ENCODE measurements around the gene GMPPB.

The GMPPB gene

DNA sequence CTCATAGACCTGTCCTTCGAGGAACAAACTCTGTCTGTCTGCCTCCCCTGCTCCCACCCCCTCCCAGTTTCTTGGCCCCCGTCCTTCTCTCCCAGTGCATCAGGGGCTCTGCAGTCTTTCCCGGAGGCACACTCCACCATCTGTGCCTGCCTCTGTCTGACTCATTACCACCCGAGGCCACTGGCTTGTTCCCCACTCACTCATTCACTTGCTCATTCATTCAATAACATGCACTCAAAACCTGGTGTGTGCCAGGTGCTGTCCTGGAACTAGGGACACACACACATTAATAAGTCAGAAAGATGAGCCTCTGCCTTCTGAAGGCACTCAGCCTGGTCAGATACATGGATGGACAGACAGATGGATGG is 16.7 kb downstream of the GMPPB start:
- no peak for DNase-seq (ENCODE audit: low read depth in 1 of 2, low spot score in 1 of 2)
- no peaks in the 10 kb centered on the region for H3K27me3 ChIP-seq (ENCODE audit: insufficient read depth, poor library complexity, severe bottlenecking)
- H3K4me3 ChIP-seq (replicated peaks; ENCODE audit: insufficient read depth, low read length) = no peak overlapping the region
- no peak for TF ChIP-seq GABPA (IDR thresholded peaks at IDR 0.05; ENCODE audit: low read depth)
- no peak for TF ChIP-seq SPI1 (IDR thresholded peaks at IDR 0.05; ENCODE audit: borderline replicate concordance, low read depth)
- TF ChIP-seq, protein P1, sequence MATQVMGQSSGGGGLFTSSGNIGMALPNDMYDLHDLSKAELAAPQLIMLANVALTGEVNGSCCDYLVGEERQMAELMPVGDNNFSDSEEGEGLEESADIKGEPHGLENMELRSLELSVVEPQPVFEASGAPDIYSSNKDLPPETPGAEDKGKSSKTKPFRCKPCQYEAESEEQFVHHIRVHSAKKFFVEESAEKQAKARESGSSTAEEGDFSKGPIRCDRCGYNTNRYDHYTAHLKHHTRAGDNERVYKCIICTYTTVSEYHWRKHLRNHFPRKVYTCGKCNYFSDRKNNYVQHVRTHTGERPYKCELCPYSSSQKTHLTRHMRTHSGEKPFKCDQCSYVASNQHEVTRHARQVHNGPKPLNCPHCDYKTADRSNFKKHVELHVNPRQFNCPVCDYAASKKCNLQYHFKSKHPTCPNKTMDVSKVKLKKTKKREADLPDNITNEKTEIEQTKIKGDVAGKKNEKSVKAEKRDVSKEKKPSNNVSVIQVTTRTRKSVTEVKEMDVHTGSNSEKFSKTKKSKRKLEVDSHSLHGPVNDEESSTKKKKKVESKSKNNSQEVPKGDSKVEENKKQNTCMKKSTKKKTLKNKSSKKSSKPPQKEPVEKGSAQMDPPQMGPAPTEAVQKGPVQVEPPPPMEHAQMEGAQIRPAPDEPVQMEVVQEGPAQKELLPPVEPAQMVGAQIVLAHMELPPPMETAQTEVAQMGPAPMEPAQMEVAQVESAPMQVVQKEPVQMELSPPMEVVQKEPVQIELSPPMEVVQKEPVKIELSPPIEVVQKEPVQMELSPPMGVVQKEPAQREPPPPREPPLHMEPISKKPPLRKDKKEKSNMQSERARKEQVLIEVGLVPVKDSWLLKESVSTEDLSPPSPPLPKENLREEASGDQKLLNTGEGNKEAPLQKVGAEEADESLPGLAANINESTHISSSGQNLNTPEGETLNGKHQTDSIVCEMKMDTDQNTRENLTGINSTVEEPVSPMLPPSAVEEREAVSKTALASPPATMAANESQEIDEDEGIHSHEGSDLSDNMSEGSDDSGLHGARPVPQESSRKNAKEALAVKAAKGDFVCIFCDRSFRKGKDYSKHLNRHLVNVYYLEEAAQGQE (IDR thresholded peaks at IDR 0.05; ENCODE audit: insufficient replicate concordance, low read depth) = no peak
- TF ChIP-seq CTCF (IDR thresholded peaks at IDR 0.05; ENCODE audit: insufficient read depth, low read length) = no peak
- no peak for TF ChIP-seq POLR2AphosphoS5 (IDR thresholded peaks at IDR 0.05; ENCODE audit: low read depth)
- no peak overlapping the region for H3K27ac ChIP-seq (replicated peaks)

DNA sequence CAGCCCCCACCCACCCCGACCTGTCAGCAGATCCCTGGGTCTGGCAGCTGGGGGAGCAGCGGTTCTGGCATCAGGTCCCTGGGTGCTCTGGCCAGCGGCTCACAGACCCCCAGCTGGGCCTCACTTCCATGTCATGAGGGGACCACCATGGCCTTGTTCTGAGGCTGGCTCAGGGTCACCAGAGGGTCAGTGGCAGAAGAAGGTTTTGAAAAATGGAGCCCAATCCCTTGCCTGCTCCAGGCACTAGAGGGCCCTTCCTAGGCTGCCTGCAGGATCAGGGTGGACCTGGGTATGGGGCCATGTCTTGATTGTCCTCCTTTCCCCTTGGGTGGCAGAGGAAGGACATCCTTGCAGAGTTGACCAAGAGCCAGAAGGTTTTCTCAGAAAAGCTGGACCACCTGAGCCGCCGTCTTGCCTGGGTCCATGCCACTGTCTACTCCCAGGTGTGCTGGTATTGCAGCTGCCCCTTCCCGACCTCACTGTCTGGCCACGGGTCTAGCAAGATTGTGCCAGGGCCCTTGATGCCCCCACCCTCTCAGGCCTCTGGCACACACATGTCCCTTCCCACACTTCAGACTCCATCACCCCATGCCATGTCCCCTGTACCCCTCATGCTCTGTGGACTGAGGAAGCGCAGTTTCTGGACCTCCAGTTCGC is 17.2 kb downstream of the GMPPB start:
- Histone ChIP-seq H3K4me3 (replicated peaks; ENCODE audit: insufficient read depth, low read length) (no peak overlapping the region), H3K27me3 (ENCODE audit: insufficient read depth, poor library complexity, severe bottlenecking) (no peaks in the 10 kb centered on the region), H3K27ac (replicated peaks) (no peak overlapping the region)
- TF ChIP-seq GABPA (IDR thresholded peaks at IDR 0.05; ENCODE audit: low read depth) = no peak
- TF ChIP-seq CTCF (IDR thresholded peaks at IDR 0.05; ENCODE audit: insufficient read depth, low read length) = no peak
- no peak for TF ChIP-seq SPI1 (IDR thresholded peaks at IDR 0.05; ENCODE audit: borderline replicate concordance, low read depth)
- no peak for TF ChIP-seq POLR2AphosphoS5 (IDR thresholded peaks at IDR 0.05; ENCODE audit: low read depth)
- TF ChIP-seq, protein P1 (IDR thresholded peaks at IDR 0.05; ENCODE audit: insufficient replicate concordance, low read depth) = no peak
- no peak for DNase-seq (ENCODE audit: low read depth in 1 of 2, low spot score in 1 of 2)

DNA sequence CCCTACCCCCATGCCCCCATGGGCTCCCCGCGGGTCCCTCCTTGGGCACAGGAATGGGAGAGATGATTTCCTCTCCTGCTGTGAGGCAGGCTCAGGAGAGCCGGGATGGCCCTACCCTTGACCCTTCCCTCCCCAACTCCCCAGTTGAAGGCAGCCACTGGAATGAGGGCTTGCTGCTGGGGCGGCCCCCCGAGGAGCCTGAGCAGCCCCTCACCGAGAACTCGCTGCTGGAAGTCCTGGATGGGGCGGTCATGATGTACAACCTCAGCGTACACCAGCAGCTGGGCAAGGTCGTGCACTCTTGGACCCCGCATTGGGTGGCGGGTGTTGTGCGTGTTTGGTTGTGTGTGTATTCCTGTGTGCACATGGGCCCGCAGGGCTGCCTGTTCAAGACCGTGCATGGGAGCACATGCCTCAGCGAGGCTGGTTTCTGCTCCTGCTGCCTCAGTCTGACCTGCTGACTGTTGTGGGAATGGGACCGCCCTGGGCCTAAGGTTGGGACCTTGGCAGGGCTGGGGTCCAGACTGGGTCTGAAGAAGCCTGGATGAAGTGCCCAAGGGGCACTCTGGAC is 18.3 kb downstream of the GMPPB start:
- no peak overlapping the region for H3K27ac ChIP-seq (replicated peaks)
- TF ChIP-seq CTCF (IDR thresholded peaks at IDR 0.05; ENCODE audit: insufficient read depth, low read length) = no peak
- no peak for TF ChIP-seq GABPA (IDR thresholded peaks at IDR 0.05; ENCODE audit: low read depth)
- TF ChIP-seq, protein P1 (IDR thresholded peaks at IDR 0.05; ENCODE audit: insufficient replicate concordance, low read depth) = no peak
- TF ChIP-seq POLR2AphosphoS5 (IDR thresholded peaks at IDR 0.05; ENCODE audit: low read depth) = no peak
- H3K4me3 ChIP-seq (replicated peaks; ENCODE audit: insufficient read depth, low read length) = no peak overlapping the region
- DNase-seq (ENCODE audit: low read depth in 1 of 2, low spot score in 1 of 2) = no peak
- H3K27me3 ChIP-seq (ENCODE audit: insufficient read depth, poor library complexity, severe bottlenecking) = no peaks in the 10 kb centered on the region
